H1 (cell line): Measurements from ENCODE around the gene RELL2. TPM values are rescaled to one million over a fixed set of nuclear protein-coding genes. Genes with fewer than 3 reads are reported as not detected.

Source experiments
- CTCF ChIA-PET: fragments of 300-600 bp; sonication (Branson Sonifier 250); formaldehyde crosslinking; loops from one replicate; lab custom pipeline; 2021; ENCODE audit not compliant: partially characterized antibody; lab: Charles Lee
- POLR2A ChIA-PET: fragments of 300-600 bp; sonication (Branson Sonifier 250); formaldehyde crosslinking; loops from one replicate; lab custom pipeline; 2021; ENCODE audit warnings: inconsistent platforms; ENCODE audit not compliant: partially characterized antibody; lab: Charles Lee
- DNase-seq, 2 experiments: peaks; one replicate each; pipeline versions ENCODE4 v3.0.0 to v3.0.0-alpha.2; 2010 to 2022; ENCODE audit warnings: low spot score in 2 of 2, low read depth in 1 of 2, mixed read lengths in 1 of 2
- FAIRE-seq: peaks from 2 replicates; lab custom pipeline; 2011; peaks lifted over from hg19 to GRCh38; lab: Jason Lieb, UNC
- H2AFZ ChIP-seq: 2 replicates; pipeline ENCODE4 v1.8.1; 2012; ENCODE audit warnings: low read length, inconsistent platforms
- H2AK5ac ChIP-seq: 2 replicates; pipeline ENCODE4 v1.6.1; 2013; ENCODE audit warnings: low read depth, low read length
- H2BK120ac ChIP-seq: replicated peaks from 2 replicates; pipeline ENCODE3; 2013; ENCODE audit warnings: low read depth, low read length, inconsistent platforms
- H2BK12ac ChIP-seq: 2 replicates; pipeline ENCODE4 v1.6.1; 2013; ENCODE audit warnings: low read depth, low read length
- H2BK15ac ChIP-seq: 2 replicates; pipeline ENCODE4 v1.6.1; 2013; ENCODE audit warnings: low read length
- H2BK20ac ChIP-seq: 2 replicates; pipeline ENCODE4 v1.6.1; 2013; ENCODE audit warnings: low read length
- H2BK5ac ChIP-seq: 2 replicates; pipeline ENCODE4 v1.6.1; 2013; ENCODE audit warnings: low read depth, low read length
- H3K14ac ChIP-seq: 2 replicates; pipeline ENCODE4 v1.6.1; 2013; ENCODE audit warnings: inconsistent platforms; ENCODE audit not compliant: insufficient read length
- H3K18ac ChIP-seq: 2 replicates; pipeline ENCODE4 v1.6.1; 2013; ENCODE audit warnings: low read length; ENCODE audit errors: extremely low read depth
- H3K23ac ChIP-seq: 2 replicates; pipeline ENCODE4 v1.6.1; 2013; ENCODE audit warnings: inconsistent platforms; ENCODE audit not compliant: insufficient read length
- H3K23me2 ChIP-seq: 2 replicates; pipeline ENCODE4 v1.6.1; 2013; ENCODE audit warnings: low read depth, low read length
- H3K27ac ChIP-seq: 2 replicates; pipeline ENCODE4 v1.6.1; 2011; ENCODE audit warnings: low read depth, low read length, inconsistent platforms
- H3K27me3 ChIP-seq, 4 experiments: replicated peaks in 1 of 4; 1 replicate in 1 of 4; 2 replicates in 3 of 4; pipeline versions ENCODE4 v1.6.1 to v1.8.1; 2011 to 2013; ENCODE audit warnings: low read length in 3 of 4, mild to moderate bottlenecking in 3 of 4, inconsistent platforms in 2 of 4, mixed read lengths in 2 of 4, moderate library complexity in 1 of 4; ENCODE audit not compliant: control insufficient read depth in 3 of 4, insufficient read depth in 3 of 4; ENCODE audit errors: extremely low read depth in 1 of 4
- H3K36me3 ChIP-seq, 4 experiments: 2 replicates each; pipeline versions ENCODE4 v1.6.1 to v1.8.1; 2011 to 2013; ENCODE audit warnings: mild to moderate bottlenecking in 4 of 4, low read length in 3 of 4, moderate library complexity in 2 of 4, control low read depth in 1 of 4, inconsistent platforms in 1 of 4; ENCODE audit not compliant: insufficient read depth in 4 of 4, control insufficient read depth in 2 of 4
- H3K4ac ChIP-seq: replicated peaks from 2 replicates; pipeline ENCODE3; 2013; ENCODE audit warnings: low read length, low read depth, mixed read lengths, inconsistent platforms; ENCODE audit not compliant: insufficient read length
- H3K4me1 ChIP-seq, 4 experiments: replicated peaks in 1 of 4; 1 replicate in 1 of 4; 2 replicates in 3 of 4; pipeline versions ENCODE4 v1.6.1 to v1.8.1; 2011 to 2013; ENCODE audit warnings: low read length in 3 of 4, inconsistent platforms in 2 of 4, mixed read lengths in 1 of 4; ENCODE audit not compliant: insufficient read depth in 4 of 4, control insufficient read depth in 3 of 4
- H3K4me2 ChIP-seq, 2 experiments: 2 replicates each; pipeline versions ENCODE4 v1.6.1 to v1.8.1; 2011 to 2013; ENCODE audit warnings: low read depth in 2 of 2, low read length in 2 of 2, control low read depth in 1 of 2, inconsistent platforms in 1 of 2, mild to moderate bottlenecking in 1 of 2; ENCODE audit not compliant: insufficient read depth in 1 of 2
- H3K4me3 ChIP-seq, 4 experiments: fragments of 200-600, 300-600 bp in 1 of 4; sonication (generic), shearing (Covaris generic), sonication (Bioruptor Twin) in 1 of 4; 2 replicates each; pipeline versions ENCODE4 v1.5.1 to v1.8.1; 2011 to 2016; ENCODE audit warnings: low read length in 4 of 4, low read depth in 3 of 4, control low read depth in 2 of 4, inconsistent platforms in 2 of 4, mild to moderate bottlenecking in 2 of 4, mixed read lengths in 1 of 4, moderate library complexity in 1 of 4; ENCODE audit not compliant: insufficient read depth in 2 of 4; ENCODE audit errors: extremely low read depth in 1 of 4
- H3K56ac ChIP-seq: replicated peaks from 2 replicates; pipeline ENCODE3; 2013; ENCODE audit warnings: low read depth, mild to moderate bottlenecking, mixed read lengths, low read length, inconsistent platforms; ENCODE audit not compliant: insufficient read length
- H3K79me1 ChIP-seq: 2 replicates; pipeline ENCODE4 v1.6.1; 2013; ENCODE audit warnings: low read depth, low read length, control low read depth
- H3K79me2 ChIP-seq, 2 experiments: 2 replicates each; pipeline versions ENCODE4 v1.6.1 to v1.8.1; 2012 to 2013; ENCODE audit warnings: low read length in 2 of 2, mild to moderate bottlenecking in 2 of 2, inconsistent platforms in 1 of 2; ENCODE audit not compliant: insufficient read depth in 2 of 2, control insufficient read depth in 1 of 2
- H3K9ac ChIP-seq, 4 experiments: replicated peaks in 1 of 4; 1 replicate in 1 of 4; 2 replicates in 3 of 4; pipeline versions ENCODE4 v1.6.1 to v1.8.1; 2011 to 2013; ENCODE audit warnings: low read depth in 3 of 4, low read length in 3 of 4, control low read depth in 2 of 4, mild to moderate bottlenecking in 2 of 4, moderate library complexity in 2 of 4, inconsistent platforms in 1 of 4; ENCODE audit errors: extremely low read depth in 1 of 4
- H3K9me3 ChIP-seq, 2 experiments: 2 replicates each; pipeline versions ENCODE4 v1.6.1 to v1.8.1; 2012 to 2013; ENCODE audit warnings: mild to moderate bottlenecking in 2 of 2, moderate library complexity in 2 of 2, control low read depth in 1 of 2, inconsistent platforms in 1 of 2, low read depth in 1 of 2, low read length in 1 of 2, mixed read lengths in 1 of 2; ENCODE audit not compliant: insufficient read depth in 2 of 2
- H4K20me1 ChIP-seq, 2 experiments: replicated peaks in 1 of 2; 2 replicates each; pipeline versions ENCODE3 to v1.8.1; 2011 to 2013; ENCODE audit warnings: inconsistent platforms in 2 of 2, low read length in 2 of 2, mild to moderate bottlenecking in 1 of 2; ENCODE audit not compliant: insufficient read depth in 2 of 2, control insufficient read depth in 1 of 2
- H4K5ac ChIP-seq: 2 replicates; pipeline ENCODE4 v1.6.1; 2013; ENCODE audit warnings: low read length, low read depth, mixed read lengths, inconsistent platforms; ENCODE audit not compliant: insufficient read length
- H4K8ac ChIP-seq: 2 replicates; pipeline ENCODE4 v1.8.0; 2013; ENCODE audit warnings: mild to moderate bottlenecking, moderate library complexity, low read length, inconsistent platforms; ENCODE audit not compliant: insufficient read depth; ENCODE audit errors: extremely low read depth
- H4K91ac ChIP-seq: replicated peaks from 2 replicates; pipeline ENCODE3; 2013; ENCODE audit warnings: low read length, mixed read lengths, inconsistent platforms; ENCODE audit not compliant: insufficient read length
- CEBPB ChIP-seq: IDR thresholded peaks from 2 replicates; pipeline ENCODE4 v1.6.1; 2012; ENCODE audit warnings: low read depth, low read length
- SIRT6 ChIP-seq: IDR thresholded peaks from one replicate; pipeline ENCODE4 v1.7.1; 2012; ENCODE audit warnings: low read length, inconsistent platforms
- TAF7 ChIP-seq: optimal IDR thresholded peaks from 2 replicates; pipeline ENCODE3; 2011; ENCODE audit warnings: low read depth, mild to moderate bottlenecking, inconsistent platforms, low read length, moderate library complexity, borderline replicate concordance
- YY1 ChIP-seq: IDR thresholded peaks from 2 replicates; pipeline ENCODE4 v1.6.1; 2011; ENCODE audit warnings: low read depth, mild to moderate bottlenecking, low read length
- WGBS, 2 experiments: shearing (Covaris generic) in 1 of 2; methylation state at CpG; one replicate each; pipeline versions ENCODE4 v1.1.6 to v1.1.7; 2013 to 2015; ENCODE audit warnings: low lambda C conversion rate in 2 of 2, mixed read lengths in 2 of 2, inconsistent platforms in 1 of 2, low coverage in 1 of 2, missing lambda C conversion rate in 1 of 2; ENCODE audit not compliant: insufficient replicate concordance in 2 of 2, insufficient coverage in 1 of 2, insufficient read length in 1 of 2; ENCODE audit errors: extremely low coverage in 1 of 2, missing lambda C conversion rate in 1 of 2; 5-methylcytosine and 5-hydroxymethylcytosine counted together
- polyA plus RNA-seq, 7 experiments: library from polyadenylated mRNA; depleted of rRNA in 3 of 7; stranded (reverse) in 5 of 7; unstranded in 2 of 7; fragments of >200 nt in 5 of 7; fragments of 200-250 nt in 2 of 7; gene quantifications; 1 replicate in 5 of 7; 2 replicates in 1 of 7; 4 replicates in 1 of 7; pipeline versions ENCODE4 v1.2.1 to v1.2.3, GENCODE V29; 2011 to 2013; ENCODE audit warnings: missing spikeins in 2 of 7, mixed read lengths in 2 of 7
- total RNA-seq: library from RNA; stranded (reverse); fragmentation: NEBNext Ultra II Directional; extraction: Animal tissue kit (Norgen Biotek cat#: 25700); gene quantifications from 2 replicates; pipeline ENCODE4 v1.2.1, GENCODE V29; 2021

RELL2 gene
- total and polyA plus RNA-seq, 2 of the 8 experiments (the other 6 are each of a cell fraction or from before 2014, with no cell fraction given), result 18.6 to 23.7 TPM

- H2BK12ac ChIP-seq, result no peak overlapping the region
- H4K91ac ChIP-seq, result no peak overlapping the region
- TF ChIP-seq YY1 (no peak), TAF7 (no peak), CEBPB (no peak), SIRT6 (no peak)
- TF ChIP-seq, all 59 proteins: peak for 0
- Histone ChIP-seq H3K23ac (no peak overlapping the region), H3K4ac (no peak overlapping the region), H4K8ac (no peak overlapping the region), H3K4me3 (no peak overlapping the region), H3K56ac (no peak overlapping the region), H2AK5ac (no peak overlapping the region), H4K5ac (no peak overlapping the region), H3K9ac (peak overlapping the region in 1 of 4 experiments; percentile 3; a peak in 2 of 7 replicates), H3K79me2 (no peaks in the 10 kb centered on the region), H3K18ac (no peak overlapping the region), H4K20me1 (peaks cover 0 to 1% of the 10 kb centered on the region in 2 experiments), H3K27ac (no peak overlapping the region), H3K23me2 (no peaks in the 10 kb centered on the region), H3K27me3 (no peaks in the 10 kb centered on the region), H2BK20ac (no peak overlapping the region), H3K79me1 (no peaks in the 10 kb centered on the region), H2BK5ac (no peak overlapping the region), H2BK120ac (no peak overlapping the region), H3K4me2 (peak overlapping the region in 1 of 2 experiments; percentile 1; a peak in 2 of 4 replicates), H2AFZ (no peak overlapping the region), H3K14ac (no peak overlapping the region), H3K36me3 (peaks cover 17 to 57% (median 40%) of the 10 kb centered on the region in 4 experiments; a peak in 7 of 8 replicates), H2BK15ac (no peak overlapping the region), H3K4me1 (peaks cover 0 to 4% (median 3%) of the 10 kb centered on the region in 4 experiments; a peak in 1 of 7 replicates), H3K9me3 (no peaks in the 10 kb centered on the region)
- FAIRE-seq (no peak), DNase-seq (no peak)
- 83% methylated on average over 5 of the region's 5 CpGs; no CpG with 5 or more reads in 1 of the 2 experiments for WGBS, 2 experiments
- ChIA-PET POLR2A (interaction anchor here (1.0 to 1.4 kb wide), 4 partner anchors 10 to 29 kb away, joined by 3 to 6 read pairs (median 4); no protein-coding TSS in a partner anchor), CTCF (interaction anchor here (0.8 to 11.4 kb wide), 6 partner anchors 9 to 134 kb away, joined by 3 to 150 read pairs (median 4); no protein-coding TSS in a partner anchor)
Measured at GRCh38 chr5:141623611-141624010, 13.2 kb upstream of the RELL2 start.
